Dermis blood vessel endothelial cell (primary cell): ENCODE results near the gene ENAH. TPM values are rescaled to one million over a fixed set of nuclear protein-coding genes. Genes with fewer than 3 reads are reported as not detected.
"Not testable (repeated sequence)": the region's sequence is repeated elsewhere in the genome, so short reads cannot be mapped to it uniquely, and the experiment has no call there.

Source experiments
- DNase-seq: peaks from one replicate; pipeline ENCODE4 v3.0.0; 2010
- total RNA-seq: library from RNA; depleted of rRNA; stranded (reverse); fragments of >200 nt; gene quantifications from 2 replicates; pipeline ENCODE4 v1.2.3, GENCODE V29; 2014

ENAH gene
- total RNA-seq, 1 donor from 2014 or later, result 47.0 TPM

- DNase-seq, result no peak
These were observed 21.5 kb upstream of the ENAH start for GRCh38 chr1:225674381-225674780.

- DNase-seq, result no peak
These were observed 18.1 kb upstream of the ENAH start for GRCh38 chr1:225670806-225671733.

GRCh38 chr1:225670356-225670755 lies 17.4 kb upstream of the ENAH start:
- no peak for DNase-seq

GRCh38 chr1:225668222-225668621 lies 15.3 kb upstream of the ENAH start:
- no peak for DNase-seq

- no peak for DNase-seq
These were observed 14.4 kb upstream of the ENAH start for GRCh38 chr1:225667362-225667761.

- no peak for DNase-seq
These were observed 13.6 kb upstream of the ENAH start for GRCh38 chr1:225666495-225666894.

- no peak for DNase-seq
These were observed 11.8 kb upstream of the ENAH start for GRCh38 chr1:225664762-225665161.

- DNase-seq, result no peak
These were observed 9.2 kb upstream of the ENAH start for GRCh38 chr1:225662155-225662554.

GRCh38 chr1:225660544-225660946 lies 7.6 kb upstream of the ENAH start:
- DNase-seq, result no peak

- no peak for DNase-seq
These were observed 5.1 kb upstream of the ENAH start for GRCh38 chr1:225658041-225658440.

GRCh38 chr1:225657462-225657989 lies 4.6 kb upstream of the ENAH start:
- DNase-seq, result peak; percentile 76

- DNase-seq, result not testable (repeated sequence)
These were observed 3.3 kb upstream of the ENAH start for GRCh38 chr1:225656259-225656655.

- peak; percentile 94 for DNase-seq
These were observed 2.8 kb upstream of the ENAH start for GRCh38 chr1:225655509-225656258.

GRCh38 chr1:225654688-225655508 lies 2.0 kb upstream of the ENAH start:
- DNase-seq, result no peak

GRCh38 chr1:225654277-225654597 lies 1.3 kb upstream of the ENAH start:
- DNase-seq, result no peak

- DNase-seq, result peak; percentile 81
These were observed 747 bp upstream of the ENAH start for GRCh38 chr1:225653463-225654276.

- peak; percentile 48 for DNase-seq
These were observed 823 bp downstream of the ENAH start for GRCh38 chr1:225651872-225652728.

- peak; percentile 50 for DNase-seq
These were observed 1.5 kb downstream of the ENAH start for GRCh38 chr1:225651376-225651871.

GRCh38 chr1:225650179-225650578 lies 2.7 kb downstream of the ENAH start:
- DNase-seq, result no peak

GRCh38 chr1:225645194-225645895 lies 7.6 kb downstream of the ENAH start:
- no peak for DNase-seq
